Adrenal gland (tissue), 12 donors: ENCODE results near the gene ELF1. TPM values are rescaled to one million over a fixed set of nuclear protein-coding genes. Genes with fewer than 3 reads are reported as not detected.
"Not testable (repeated sequence)": the region's sequence is repeated elsewhere in the genome, so short reads cannot be mapped to it uniquely, and the experiment has no call there.

Experiments
- DNase-seq, 7 donors: peaks; one replicate each; pipeline ENCODE4 v3.0.0-alpha.2; 2019 to 2020
- H3K27ac ChIP-seq, 5 donors: fragments of 200-600 bp; sonication (generic) in 4 of 5; 1 replicate in 3 of 5; 2 replicates in 2 of 5; pipeline versions ENCODE4 v1.5.1 to v1.8.0; 2016 to 2020; ENCODE audit warnings: mild to moderate bottlenecking in 1 of 5
- H3K27me3 ChIP-seq: fragments of 200-600 bp; 2 replicates; pipeline ENCODE4 v1.8.0; 2021
- H3K36me3 ChIP-seq, 2 donors: fragments of 200-600 bp; replicated peaks in 1 of 2; 1 replicate in 1 of 2; 2 replicates in 1 of 2; pipeline versions ENCODE4 v1.5.1 to v1.8.0; 2018 to 2022
- H3K4me1 ChIP-seq, 2 donors: fragments of 200-600 bp; replicated peaks in 1 of 2; 1 replicate in 1 of 2; 2 replicates in 1 of 2; pipeline versions ENCODE4 v1.5.1 to v1.8.0; 2018 to 2021
- H3K4me3 ChIP-seq, 4 donors: fragments of 200-600 bp; sonication (generic) in 3 of 4; one replicate each; pipeline ENCODE4 v1.5.1; 2016 to 2018
- H3K9me3 ChIP-seq, 3 donors: fragments of 200-600 bp; sonication (generic) in 1 of 3; replicated peaks in 1 of 3; 1 replicate in 2 of 3; 2 replicates in 1 of 3; pipeline versions ENCODE4 v1.5.1 to v1.8.0; 2016 to 2021
- POLR2A ChIP-seq, 2 donors: fragments of 450-650 bp; IDR thresholded peaks; one replicate each; pipeline ENCODE4 v1.6.1; 2017; ENCODE audit warnings: antibody characterized with exemption in 2 of 2, mild to moderate bottlenecking in 2 of 2, moderate library complexity in 1 of 2
- WGBS, 4 donors: extraction: QIAGEN DNeasy Blood & Tissue Kit in 2 of 4; methylation state at CpG; one replicate each; pipeline versions ENCODE4 v1.1.5 to v1.1.7; 2013 to 2017; 5-methylcytosine and 5-hydroxymethylcytosine counted together
- intact Hi-C, 2 donors: fragments of 100-400 bp; cut with DNase I; formaldehyde crosslinking; loops; one replicate each; pipeline versions ENCODE4 v1.14.1 to v1.15.0; 2022 to 2023
- polyA plus RNA-seq, 3 donors: library from polyadenylated mRNA; stranded (reverse); fragments of 200-250 nt in 2 of 3; fragments of 350-450 nt in 1 of 3; fragmentation: Illumina TruSeq in 1 of 3; extraction: RNeasy Lipid Tissue Mini Kit (QIAGEN cat#74804) in 1 of 3; gene quantifications; one replicate each; pipeline ENCODE4 v1.2.3, GENCODE V29; 2013 to 2014
- total RNA-seq, 9 donors: library from RNA; depleted of rRNA in 4 of 9; stranded (reverse); fragments of >200 nt in 4 of 9; fragments of 120-200 nt in 1 of 9; fragmentation: NEBNext Ultra II Directional in 1 of 9; extraction: Animal tissue kit (Norgen Biotek cat#: 25700) in 1 of 9; gene quantifications; one replicate each; pipeline versions ENCODE4 v1.1.0 to v1.2.4, GENCODE V29; 2013 to 2023
- TF ChIP-seq, protein P1 (sequence below), 6 experiments: fragments of 450-650 bp in 4 of 6; fragments of 200-600 bp in 2 of 6; sonication (generic) in 1 of 6; IDR thresholded peaks; 1 replicate in 5 of 6; 2 replicates in 1 of 6; pipeline versions ENCODE4 v1.5.1 to v1.8.0; 2016 to 2021; ENCODE audit warnings: antibody characterized with exemption in 6 of 6, mild to moderate bottlenecking in 2 of 6, moderate library complexity in 1 of 6
- donor health status: healthy with polysubstance abuse.
- donor health status: Bipolar disorder and iron deficiency.
- donor health status: DM: yes; HTN: yes; CAD: no.
- donor health status: DM: no; HTN: no; CAD: no.
- donor health status: DM: no; HTN: no; CAD: no.
- donor health status: DM: yes; HTN: yes; CAD: no.

The ELF1 gene
- total and polyA plus RNA-seq, 12 donors = 6.3 to 64.3 (median 51.7) TPM

DNA sequence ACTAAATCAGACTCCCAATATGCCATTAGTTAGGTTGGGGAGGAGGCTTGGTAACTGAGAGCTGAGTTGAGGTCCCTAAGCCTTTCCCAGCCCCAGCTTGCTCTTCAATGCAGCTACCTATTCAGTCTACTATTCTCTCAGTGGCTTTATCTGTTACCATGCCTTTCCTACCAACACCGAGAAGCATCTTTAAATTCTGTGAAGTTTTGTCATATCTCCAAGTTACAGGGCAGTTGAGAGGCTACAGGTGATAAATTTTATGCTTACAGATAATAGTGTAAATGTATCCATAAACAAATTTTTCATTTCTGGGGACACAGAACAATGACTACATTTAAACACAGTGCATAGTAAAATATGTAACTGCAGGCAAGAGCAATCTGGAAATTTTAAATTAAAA, 110.6 kb downstream of the ELF1 start:
- Histone ChIP-seq H3K27ac (no peak overlapping the region), H3K27me3 (no peaks in the 10 kb centered on the region), H3K4me1 (peaks cover 0 to 7% of the 10 kb centered on the region in 2 donors), H3K9me3 (no peaks in the 10 kb centered on the region), H3K4me3 (no peak overlapping the region), H3K36me3 (no peaks in the 10 kb centered on the region)
- 93 to 100% (median 99%) methylated on average over 1 of the region's 1 CpG for WGBS, 4 donors
- TF ChIP-seq POLR2A (IDR thresholded peaks at IDR 0.05) = no peak
- TF ChIP-seq, protein P1, sequence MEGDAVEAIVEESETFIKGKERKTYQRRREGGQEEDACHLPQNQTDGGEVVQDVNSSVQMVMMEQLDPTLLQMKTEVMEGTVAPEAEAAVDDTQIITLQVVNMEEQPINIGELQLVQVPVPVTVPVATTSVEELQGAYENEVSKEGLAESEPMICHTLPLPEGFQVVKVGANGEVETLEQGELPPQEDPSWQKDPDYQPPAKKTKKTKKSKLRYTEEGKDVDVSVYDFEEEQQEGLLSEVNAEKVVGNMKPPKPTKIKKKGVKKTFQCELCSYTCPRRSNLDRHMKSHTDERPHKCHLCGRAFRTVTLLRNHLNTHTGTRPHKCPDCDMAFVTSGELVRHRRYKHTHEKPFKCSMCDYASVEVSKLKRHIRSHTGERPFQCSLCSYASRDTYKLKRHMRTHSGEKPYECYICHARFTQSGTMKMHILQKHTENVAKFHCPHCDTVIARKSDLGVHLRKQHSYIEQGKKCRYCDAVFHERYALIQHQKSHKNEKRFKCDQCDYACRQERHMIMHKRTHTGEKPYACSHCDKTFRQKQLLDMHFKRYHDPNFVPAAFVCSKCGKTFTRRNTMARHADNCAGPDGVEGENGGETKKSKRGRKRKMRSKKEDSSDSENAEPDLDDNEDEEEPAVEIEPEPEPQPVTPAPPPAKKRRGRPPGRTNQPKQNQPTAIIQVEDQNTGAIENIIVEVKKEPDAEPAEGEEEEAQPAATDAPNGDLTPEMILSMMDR (IDR thresholded peaks at IDR 0.05) = no peak
- no peak for DNase-seq
- intact Hi-C loops = no loop called here

DNA sequence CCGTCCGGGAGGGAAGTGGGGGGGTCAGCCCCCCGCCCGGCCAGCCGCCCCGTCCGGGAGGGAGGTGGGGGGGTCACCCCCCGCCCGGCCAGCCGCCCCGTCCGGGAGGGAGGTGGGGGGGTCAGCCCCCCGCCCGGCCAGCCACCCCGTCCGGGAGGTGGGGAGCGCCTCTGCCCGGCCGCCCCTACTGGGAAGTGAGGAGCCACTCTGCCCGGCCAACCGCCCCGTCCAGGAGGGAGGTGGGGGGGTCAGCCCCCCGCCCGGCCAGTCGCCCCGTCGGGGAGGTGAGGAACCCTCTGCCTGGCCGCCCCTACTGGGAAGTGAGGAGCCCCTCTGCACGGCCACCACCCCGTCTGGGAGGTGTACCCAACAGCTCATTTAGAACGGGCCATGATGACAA, 118.1 kb downstream of the ELF1 start:
- DNase-seq, H3K27me3 ChIP-seq, H3K36me3 ChIP-seq, H3K4me3 ChIP-seq, H3K4me1 ChIP-seq, H3K9me3 ChIP-seq, H3K27ac ChIP-seq, intact Hi-C loops: not testable (repeated sequence)
- 94 to 100% (median 95%) methylated on average over 4 to 29 of the region's 31 CpGs for WGBS, 4 donors

DNA sequence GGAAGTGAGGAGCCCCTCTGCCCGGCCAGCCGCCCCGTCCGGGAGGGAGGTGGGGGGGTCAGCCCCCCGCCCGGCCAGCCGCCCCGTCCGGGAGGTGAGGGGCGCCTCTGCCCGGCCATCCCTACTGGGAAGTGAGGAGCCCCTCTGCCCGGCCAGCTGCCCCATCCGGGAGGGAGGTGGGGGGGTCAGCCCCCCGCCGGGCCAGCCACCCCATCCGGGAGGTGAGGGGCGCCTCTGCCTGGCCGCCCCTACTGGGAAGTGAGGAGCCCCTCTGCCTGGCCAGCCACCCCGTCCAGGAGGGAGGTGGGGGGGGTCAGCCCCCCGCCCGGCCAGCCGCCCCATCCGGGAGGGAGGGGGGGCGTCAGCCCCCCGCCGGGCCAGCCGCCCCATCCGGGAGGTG, 118.5 kb downstream of the ELF1 start:
- H3K27me3 ChIP-seq, H3K4me3 ChIP-seq, intact Hi-C loops, H3K36me3 ChIP-seq, DNase-seq, H3K27ac ChIP-seq, H3K9me3 ChIP-seq, H3K4me1 ChIP-seq: not testable (repeated sequence)
- WGBS, 4 donors = 93 to 95% methylated on average over 10 to 25 of the region's 28 CpGs; no CpG with 5 or more reads in 2 of the 4 donors

DNA sequence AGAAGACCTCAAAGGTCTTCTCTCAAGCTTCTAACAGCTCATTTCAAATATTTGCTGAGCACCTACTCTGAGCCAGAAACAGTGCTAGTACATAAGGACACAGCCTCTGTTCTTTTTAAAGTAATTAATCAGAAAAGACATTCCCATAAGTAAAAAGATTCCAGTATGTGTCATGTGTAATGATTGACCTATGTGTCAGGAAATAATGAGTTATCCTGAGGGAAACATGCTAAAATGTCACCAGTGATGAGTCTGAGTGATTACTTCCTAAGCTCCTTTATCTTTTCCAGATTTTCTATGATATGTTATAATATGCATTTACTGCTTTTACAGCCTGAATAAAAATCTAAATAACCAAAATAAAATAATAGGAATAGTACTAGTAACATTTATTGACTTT, 122.1 kb downstream of the ELF1 start:
- Histone ChIP-seq H3K4me3 (no peak overlapping the region), H3K27ac (no peak overlapping the region), H3K27me3 (no peaks in the 10 kb centered on the region), H3K9me3 (no peaks in the 10 kb centered on the region), H3K36me3 (no peaks in the 10 kb centered on the region), H3K4me1 (no peaks in the 10 kb centered on the region)
- intact Hi-C loops = no loop called here
- DNase-seq = no peak
- TF ChIP-seq, protein P1 (IDR thresholded peaks at IDR 0.05) = no peak
- no peak for TF ChIP-seq POLR2A (IDR thresholded peaks at IDR 0.05)

DNA sequence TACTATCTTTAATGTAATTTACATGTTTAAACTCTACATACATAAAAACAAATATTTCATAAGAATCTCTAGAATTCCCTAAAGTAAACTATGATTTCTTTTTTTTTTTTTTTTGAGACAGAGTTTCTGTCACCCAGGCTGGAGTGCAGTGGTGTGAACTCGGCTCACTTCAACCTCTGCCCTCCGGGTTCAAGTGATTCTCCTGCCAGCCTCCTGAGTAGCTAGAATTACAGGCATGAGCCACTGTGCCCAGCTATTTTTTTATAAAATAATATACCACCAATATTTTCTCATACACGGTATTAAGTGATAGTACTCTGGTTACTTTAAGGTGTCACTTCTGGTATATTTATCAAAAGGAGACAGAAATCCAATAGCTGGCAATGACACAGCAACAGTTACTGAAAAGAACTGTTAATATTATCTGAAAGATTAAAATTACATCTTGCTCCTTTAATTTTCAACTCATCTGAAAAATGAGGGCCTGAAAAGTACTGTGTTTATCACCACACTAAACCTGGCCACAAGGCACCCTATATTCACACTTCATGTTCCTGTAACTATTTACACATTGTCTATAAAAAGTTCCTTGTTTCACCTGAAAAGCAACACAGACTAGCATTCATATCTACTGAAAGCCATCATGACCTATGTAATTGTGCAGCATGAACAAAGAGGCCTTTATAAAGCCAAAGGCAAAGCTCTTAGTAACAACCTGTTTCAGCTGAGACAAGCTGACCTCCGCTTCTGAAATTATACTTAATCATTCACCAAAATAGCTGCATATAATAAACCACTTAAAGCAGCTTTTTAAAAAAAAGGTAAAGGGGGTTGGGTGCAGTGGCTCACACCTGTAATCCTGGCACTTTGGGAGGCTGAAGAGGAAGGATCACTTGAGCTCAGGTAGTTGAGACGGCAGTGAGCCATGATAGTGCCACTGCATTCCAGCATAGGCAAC, 123.6 kb downstream of the ELF1 start:
- no peak for DNase-seq
- Histone ChIP-seq H3K4me1 (no peaks in the 10 kb centered on the region), H3K9me3 (no peaks in the 10 kb centered on the region), H3K27ac (no peak overlapping the region), H3K4me3 (no peak overlapping the region), H3K27me3 (no peaks in the 10 kb centered on the region), H3K36me3 (no peaks in the 10 kb centered on the region)
- WGBS, 4 donors = 83 to 88% (median 86%) methylated on average over 5 of the region's 5 CpGs
- TF ChIP-seq, protein P1 (IDR thresholded peaks at IDR 0.05) = no peak
- no peak for TF ChIP-seq POLR2A (IDR thresholded peaks at IDR 0.05)
- intact Hi-C loops = no loop called here

DNA sequence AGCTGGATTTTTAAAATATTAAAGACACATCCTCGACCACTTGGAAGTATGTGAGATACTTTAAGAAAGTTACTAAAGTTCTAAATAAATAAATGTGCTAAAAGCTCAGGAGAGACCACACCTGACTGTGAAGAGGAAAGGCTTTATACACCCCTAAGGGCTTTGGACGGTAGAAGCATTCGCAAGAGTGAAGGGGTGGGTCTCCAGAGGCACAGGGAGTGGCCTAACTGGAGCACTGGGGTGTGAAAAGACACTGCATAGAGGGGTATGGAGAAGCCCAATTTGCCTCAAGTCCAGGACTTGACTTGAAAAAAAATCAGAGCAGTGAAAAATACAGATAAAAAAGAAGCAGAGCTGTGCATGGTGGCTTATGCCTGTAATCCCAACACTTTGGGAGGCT, 125.5 kb downstream of the ELF1 start:
- DNase-seq, H3K36me3 ChIP-seq, H3K27ac ChIP-seq, H3K27me3 ChIP-seq, intact Hi-C loops, H3K4me3 ChIP-seq, H3K4me1 ChIP-seq, H3K9me3 ChIP-seq: not testable (repeated sequence)
- 83 to 94% (median 91%) methylated on average over 3 of the region's 3 CpGs for WGBS, 4 donors
